A172 (cell line): ENCODE measurements around the gene DPP7. TPM values are rescaled to one million over a fixed set of nuclear protein-coding genes. Genes with fewer than 3 reads are reported as not detected.
"Not testable (repeated sequence)": the region's sequence is repeated elsewhere in the genome, so short reads cannot be mapped to it uniquely, and the experiment has no call there.

ENCODE experiments used
- DNase-seq: peaks from one replicate; pipeline ENCODE4 v3.0.0-alpha.2; 2015; ENCODE audit warnings: low spot score
- total RNA-seq: library from RNA; depleted of rRNA; stranded (reverse); fragments of >200 nt; shearing (Covaris generic); gene quantifications from 2 replicates; pipeline ENCODE4 v1.2.3, GENCODE V29; 2014

The DPP7 gene
- total RNA-seq, 1 experiment from 2014 or later = 251 TPM

DNA sequence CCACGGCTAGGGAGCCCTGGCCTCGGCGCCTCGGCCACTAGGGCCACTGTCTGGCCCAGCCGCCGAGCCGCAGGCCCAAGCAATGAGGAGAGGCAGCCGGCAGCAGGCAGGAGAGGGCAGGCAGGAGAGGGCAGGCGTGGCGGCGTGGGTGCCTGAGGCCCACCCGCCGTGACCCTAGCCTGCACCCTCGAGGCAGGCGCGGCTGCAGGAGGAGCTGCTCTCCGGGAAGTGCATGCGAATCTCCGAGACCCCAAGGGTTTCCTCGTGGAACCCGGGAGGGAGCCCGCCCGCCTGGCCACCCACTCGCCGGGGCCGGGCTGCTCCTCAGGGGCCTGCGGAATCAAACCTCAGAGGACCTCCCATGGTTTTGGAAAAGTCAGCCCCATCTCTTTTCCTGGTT, 33.7 kb upstream of the DPP7 start:
- DNase-seq = no peak

DNA sequence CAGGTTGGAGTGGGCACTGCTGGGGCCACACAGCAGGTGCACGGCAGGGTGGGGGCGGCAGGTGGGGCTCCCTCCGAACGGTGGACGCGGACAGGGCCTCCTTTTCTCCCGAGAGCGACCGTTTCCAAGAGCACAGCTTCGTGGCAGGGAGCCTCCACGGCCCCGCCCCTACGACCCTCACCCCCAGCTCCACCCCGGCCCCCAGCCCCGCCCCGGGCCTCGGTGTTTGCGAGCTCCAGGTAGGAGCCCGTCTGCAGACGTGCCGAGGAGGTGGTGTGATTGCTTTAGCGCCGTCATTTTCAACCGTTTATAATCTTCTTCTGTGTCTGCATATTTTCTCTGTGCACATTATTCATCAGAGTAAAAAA, 33.2 kb upstream of the DPP7 start:
- DNase-seq = no peak

DNA sequence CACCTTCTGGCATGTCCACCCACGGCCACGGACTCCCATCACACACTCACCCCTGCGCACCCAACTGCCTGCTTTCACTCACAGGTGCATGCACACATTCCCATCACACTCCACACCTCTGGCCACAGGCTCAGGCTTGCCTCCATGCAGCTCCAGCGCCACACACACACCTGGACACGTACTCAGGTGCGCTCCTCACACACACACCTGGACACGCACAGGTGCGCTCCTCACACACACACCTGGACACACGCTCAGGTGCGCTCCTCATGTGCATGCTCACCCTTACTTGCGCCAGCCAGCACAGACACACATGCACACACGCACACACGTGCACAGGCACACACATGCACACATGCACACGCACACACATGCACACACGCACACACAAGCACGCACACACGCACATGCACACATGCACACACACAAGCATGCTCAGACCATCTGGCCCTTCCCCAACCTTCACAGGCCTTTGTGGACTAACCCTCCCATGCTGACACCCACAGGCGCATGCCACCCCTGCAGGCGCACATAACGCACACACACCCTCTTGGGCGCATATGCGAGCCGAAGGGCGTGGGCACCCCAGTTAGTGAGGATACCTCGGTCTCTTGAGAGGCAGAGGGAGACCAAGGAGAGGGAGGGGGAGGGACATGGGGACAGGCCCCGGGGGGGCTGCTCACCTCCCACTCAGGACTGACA, 32.7 kb upstream of the DPP7 start:
- DNase-seq = no peak

DNA sequence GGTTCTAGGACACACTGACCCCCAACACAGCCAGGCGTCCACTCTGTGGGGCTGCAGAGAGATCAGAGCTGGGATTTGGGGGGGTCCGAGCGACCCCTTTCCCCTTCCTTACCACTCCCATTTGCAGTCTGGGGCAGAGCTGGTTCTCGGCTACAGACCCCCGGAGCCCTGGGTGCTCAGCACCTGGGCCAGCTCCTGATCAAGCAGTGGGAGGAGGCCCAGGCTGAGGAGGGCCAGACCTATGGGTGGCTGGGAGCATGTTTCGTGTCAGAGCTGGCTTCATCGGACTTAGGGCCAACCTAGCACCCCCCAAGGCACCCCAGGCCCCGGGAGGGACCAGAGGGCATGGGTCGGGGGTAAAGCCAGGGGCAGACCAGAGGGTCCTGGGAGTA, 32.0 kb upstream of the DPP7 start:
- DNase-seq = no peak

DNA sequence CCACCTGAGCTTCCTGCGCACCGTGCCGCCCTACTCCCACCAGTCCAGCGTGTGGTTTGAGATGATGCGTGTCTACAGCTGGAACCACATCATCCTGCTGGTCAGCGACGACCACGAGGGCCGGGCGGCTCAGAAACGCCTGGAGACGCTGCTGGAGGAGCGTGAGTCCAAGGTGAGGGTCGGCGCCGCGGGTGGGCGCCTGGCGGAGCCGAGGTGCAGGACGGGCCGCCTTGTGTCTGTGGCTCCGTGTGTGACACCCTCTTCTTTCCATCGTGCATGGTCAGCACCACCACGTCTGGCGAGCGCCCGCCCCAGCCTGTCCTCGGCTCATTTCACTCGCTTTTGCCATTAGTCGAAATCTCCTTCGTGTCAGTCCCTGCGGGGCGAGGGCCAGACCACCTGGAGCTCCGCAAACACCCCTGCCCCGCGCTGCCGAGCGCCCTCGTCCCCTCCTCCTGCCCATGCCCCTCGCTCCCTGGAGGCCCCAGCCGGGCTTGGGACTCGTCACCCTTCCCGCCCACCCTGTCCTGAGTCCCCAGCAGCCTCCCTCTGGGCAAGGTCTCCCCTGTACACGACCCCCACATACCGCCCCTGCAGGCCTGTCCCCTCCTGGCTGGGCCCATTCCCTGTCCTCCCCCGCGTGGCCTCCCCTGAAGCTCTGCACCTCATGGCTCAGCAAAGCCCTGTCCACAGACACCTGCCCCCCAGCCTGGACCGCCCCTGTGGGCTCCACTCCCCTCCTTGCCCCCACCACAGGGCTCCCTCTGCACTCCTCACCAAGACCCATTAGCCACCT, 31.4 kb upstream of the DPP7 start:
- no peak for DNase-seq

DNA sequence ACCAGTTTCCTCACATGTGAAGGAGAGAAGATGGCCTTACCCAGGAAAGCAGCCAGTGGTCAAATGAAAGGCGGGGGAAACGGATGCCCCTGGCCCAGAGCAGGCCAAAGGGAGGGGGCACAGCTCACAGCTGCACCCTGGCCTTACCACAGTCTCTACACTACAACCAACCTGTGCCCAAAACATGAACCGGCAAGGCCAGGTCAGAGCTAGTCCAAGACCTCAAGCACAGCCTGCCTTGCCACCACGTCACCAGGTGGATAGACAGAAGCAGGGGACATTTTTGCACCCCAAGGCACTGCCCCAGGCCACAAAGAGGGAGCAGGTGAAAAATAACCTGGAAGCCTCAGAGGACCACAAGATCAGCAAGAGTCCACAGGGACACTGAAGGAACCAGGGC, 28.9 kb upstream of the DPP7 start:
- DNase-seq = no peak

DNA sequence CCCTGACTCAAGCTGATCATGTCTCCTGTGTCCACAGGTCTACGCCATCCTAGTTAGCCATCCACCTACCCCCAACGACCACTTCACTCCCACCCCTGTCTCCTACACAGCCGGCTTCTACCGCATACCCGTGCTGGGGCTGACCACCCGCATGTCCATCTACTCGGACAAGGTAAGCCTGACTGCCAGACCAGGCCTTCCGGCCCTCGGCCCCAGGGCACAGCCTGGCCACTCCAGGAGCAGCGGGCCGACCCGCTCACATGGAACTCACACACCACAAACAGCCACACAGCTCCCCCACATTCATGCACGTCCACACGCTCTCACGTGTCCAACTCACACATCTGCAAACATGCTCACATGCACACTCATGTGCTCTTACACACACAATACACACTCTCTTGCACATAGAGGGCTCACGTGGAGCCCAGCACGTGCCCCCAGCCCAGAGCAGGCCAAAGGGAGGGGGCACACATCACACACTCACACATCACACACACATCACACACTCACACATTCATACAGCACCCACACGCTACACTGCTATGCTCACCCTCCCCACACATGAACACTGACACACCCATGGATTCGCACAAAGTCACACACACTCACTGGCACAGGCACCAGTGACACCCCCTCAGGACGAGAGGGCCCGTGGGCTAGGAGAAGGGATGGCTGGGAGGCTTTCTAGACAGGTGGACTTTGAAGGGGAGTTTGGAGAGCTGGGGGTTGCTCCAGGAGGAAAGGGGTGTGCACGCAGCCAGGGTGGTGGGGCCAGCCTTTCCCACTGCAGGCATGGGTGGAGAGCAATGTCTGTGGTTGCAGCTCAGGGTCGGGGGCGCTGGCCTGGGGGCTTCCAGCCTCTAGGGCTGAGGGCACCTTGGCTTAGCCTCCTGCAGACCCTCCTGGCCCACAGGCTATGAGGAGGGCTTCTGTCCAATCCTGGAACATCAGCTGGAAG, 27.7 kb upstream of the DPP7 start:
- DNase-seq = no peak

DNA sequence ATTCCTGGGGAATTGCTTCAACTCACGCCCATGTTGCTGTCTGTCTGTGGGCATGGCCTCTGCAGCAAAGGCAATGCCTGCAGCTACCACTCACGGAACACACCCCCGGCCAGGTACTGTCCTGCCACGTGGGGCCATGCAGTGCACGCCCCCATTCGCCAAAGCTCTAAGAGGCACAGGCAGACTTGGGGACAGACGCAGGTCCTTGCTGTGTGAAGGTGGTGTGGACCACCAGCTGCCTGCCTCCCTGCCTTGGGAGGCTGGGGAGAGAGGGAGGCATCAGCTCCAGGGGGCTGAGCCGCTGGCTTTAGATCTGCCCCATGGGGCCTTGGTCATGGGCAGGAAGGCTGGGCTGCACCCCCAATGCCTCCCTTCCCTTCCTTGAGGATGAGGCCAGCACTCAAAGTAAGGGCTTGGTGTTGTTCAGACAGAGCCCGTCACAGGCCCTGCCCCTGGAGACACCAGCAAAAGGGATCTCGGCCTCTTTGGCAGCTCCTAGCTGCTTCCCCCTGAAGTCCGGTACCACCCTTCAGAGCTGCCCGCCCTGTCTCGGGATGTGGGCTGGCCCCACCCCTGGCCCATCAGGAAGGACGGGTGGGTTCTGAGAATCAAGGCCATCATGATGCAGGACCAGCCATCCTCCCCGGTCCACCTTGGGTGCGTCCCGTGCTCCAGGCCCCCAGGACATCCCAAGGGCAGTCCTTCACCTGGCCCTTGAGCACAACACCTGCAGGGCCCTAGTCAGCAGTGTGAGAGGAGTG, 26.7 kb upstream of the DPP7 start:
- DNase-seq = no peak

DNA sequence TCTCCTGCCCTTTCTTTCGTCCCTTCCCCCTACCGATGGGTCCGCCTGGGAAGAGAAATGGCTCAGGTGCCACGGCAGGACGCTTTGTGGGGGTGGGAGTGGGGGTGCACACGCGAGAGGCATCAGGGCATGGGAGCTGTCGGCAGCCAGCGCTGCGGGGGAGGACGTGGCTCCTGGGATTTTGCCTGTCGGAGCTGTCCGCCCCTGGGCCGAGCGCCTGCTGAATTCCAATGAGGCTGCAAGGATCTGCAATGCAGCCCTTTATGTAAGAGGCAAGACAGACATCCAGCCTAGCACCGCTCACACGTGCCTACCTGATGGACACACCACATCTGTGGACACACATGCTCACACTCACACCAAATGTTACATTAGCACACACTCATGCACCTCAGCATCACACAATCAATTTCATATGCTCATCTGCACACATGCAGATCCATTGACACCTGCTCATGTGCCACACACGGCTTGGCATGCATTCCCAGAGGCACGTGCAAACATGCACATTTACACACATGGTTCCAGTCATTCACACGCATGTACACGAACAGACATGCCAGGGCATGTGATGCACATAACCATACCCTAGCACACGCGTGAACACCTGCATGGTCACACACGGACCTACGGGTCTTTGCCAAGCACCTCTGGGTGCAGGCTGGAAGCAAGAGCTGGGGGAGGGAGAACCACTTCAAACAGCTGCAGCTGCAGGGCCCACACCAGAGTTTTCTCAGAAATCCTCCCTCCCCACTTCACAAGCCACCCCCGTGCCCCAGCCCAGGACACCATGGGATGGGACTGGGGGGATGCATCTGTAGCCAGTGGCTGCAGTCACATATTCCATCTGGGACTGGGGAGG, 25.8 kb upstream of the DPP7 start:
- no peak for DNase-seq

DNA sequence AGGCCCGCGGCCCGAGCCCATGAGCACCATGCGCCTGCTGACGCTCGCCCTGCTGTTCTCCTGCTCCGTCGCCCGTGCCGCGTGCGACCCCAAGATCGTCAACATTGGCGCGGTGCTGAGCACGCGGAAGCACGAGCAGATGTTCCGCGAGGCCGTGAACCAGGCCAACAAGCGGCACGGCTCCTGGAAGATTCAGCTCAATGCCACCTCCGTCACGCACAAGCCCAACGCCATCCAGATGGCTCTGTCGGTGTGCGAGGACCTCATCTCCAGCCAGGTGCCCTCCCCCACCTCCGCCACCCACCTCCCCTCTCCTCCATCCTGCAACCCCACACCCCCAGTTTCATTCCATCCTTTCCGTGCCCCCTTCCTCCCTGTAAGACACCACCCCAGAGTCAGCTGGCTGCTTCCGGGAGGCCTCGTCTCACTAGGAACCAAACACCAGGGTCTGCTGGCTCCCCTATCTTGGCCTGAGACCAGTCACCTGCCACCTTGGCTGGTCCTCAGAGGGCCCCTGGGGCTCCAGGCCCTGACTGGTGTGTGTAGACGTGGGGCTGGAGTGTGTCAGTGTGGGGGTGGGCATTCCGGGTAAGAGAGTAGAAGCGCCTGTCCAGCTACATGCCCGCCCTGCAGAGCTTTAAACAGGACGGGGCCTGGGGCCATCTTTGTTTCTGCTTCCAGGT, 25.1 kb upstream of the DPP7 start:
- DNase-seq = no peak

DNA sequence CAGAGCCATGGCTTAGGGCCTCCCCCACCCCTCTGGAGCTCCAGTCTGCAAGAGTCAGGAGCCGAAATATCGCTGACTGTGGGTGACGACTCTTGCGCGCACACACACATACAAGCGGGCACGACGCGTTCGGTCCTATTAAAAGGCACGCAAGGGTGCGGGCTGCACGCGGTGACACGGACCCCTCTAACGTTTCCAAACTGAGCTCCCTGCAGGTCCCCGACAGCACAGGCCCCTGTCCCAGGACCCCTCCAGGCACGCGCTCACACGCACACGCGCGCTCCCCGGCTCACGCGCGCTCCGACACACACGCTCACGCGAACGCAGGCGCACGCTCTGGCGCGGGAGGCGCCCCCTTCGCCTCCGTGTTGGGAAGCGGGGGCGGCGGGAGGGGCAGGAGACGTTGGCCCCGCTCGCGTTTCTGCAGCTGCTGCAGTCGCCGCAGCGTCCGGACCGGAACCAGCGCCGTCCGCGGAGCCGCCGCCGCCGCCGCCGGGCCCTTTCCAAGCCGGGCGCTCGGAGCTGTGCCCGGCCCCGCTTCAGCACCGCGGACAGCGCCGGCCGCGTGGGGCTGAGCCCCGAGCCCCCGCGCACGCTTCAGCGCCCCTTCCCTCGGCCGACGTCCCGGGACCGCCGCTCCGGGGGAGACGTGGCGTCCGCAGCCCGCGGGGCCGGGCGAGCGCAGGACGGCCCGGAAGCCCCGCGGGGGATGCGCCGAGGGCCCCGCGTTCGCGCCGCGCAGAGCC, 24.4 kb upstream of the DPP7 start, which contains the start of gene GRIN1:
GRIN1 (plus strand) TSS at position 433 of the 746 bp plus-strand sequence. CDS start 333 bp downstream, outside the sequence.
- no peak for DNase-seq

DNA sequence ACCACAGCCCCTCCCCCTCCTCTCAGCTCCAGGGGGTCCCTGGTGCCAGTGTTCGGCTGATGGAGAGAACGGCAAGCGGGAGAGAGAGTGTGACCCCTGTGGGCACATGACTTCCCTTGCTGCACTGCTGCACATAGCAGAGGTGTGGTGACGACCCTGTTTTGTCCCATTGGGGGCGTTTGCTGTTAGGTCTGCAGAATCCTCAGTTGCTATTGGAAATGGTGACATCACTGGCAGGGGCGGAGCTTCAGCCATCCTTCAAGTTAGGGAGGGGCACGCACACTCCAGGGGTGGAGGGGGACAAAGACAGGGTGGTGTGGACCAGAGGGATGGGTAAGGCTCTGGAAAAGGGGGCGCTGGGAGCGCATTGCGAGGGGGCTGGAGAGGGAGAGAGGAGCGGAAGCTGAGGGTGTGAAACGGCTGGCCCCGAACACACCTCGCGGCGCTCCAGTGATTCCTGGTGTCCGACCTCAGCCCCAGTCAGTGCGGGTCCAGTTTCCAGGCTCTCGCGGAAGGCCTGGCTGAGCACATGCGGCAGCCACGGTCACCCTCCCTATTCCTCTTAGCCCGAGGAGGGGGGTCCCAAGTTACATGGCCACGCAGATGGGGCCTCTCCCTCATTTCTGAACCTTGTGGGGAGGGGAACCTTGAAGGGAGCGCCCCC, 23.7 kb upstream of the DPP7 start:
- no peak for DNase-seq

DNA sequence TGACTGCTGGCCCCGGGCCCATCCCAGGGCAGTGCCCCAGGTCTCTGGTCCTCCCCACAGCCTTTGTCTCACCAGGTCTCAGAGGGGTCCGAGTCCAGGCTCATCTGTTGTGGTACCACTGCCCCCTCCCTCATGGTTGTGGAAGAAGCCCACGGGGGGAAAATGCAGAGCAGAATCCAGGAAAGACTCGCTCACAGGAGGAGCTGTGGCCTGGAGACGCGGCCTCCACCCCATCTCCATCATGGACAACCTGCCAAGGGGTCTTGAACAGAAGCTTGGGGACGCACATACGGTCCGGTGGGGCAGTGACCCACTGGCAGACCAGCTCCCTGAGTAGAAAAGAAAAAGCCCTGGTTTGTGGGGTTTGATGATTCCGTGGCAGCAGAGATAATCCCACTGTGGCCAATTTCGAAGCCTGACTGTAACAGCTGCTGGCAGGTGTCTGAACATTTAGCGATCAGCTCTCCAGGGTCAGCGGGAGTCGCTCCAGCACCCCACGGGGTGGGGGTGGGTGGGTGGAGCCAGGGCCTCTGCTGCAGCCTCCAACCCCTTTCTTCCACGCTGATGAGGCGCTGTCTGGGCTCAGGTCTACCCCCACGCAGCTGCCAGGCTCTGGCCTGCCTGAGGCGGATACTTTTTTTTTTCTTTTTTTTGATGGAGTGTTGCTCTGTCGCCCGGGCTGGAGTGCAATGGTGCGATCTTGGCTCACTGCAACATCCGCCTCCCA, 22.5 kb upstream of the DPP7 start:
- DNase-seq = no peak

DNA sequence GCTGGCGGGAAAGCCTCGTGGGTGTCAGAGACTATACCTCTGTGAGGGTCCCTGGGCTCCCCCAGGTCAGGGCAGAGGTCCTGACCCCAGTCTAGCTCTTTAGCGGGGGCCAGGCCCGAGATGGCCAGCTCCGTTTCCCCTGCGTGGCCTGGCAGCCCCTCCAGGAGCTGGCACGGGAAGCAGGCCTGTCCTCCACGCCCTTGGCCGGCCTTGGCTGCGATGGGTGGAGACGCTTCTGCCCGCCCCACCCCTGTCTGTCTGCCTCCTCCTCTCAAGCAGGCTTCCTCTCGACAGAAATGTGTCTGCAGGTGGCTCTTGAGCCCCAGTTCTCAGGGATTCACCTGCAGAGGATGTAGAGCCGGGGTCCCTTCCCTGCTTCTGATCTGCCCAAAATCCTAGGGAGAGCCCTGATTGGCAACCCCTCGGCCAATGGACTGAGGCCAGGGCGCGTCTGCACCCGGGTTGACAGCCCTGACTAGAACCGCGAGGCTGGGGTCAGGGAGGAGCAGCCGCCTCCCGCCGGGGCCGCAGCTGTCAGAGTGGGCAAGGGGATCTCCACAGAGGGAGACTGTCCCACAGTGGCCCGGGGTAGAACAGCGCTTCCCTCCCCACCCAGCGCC, 21.8 kb upstream of the DPP7 start:
- no peak for DNase-seq

DNA sequence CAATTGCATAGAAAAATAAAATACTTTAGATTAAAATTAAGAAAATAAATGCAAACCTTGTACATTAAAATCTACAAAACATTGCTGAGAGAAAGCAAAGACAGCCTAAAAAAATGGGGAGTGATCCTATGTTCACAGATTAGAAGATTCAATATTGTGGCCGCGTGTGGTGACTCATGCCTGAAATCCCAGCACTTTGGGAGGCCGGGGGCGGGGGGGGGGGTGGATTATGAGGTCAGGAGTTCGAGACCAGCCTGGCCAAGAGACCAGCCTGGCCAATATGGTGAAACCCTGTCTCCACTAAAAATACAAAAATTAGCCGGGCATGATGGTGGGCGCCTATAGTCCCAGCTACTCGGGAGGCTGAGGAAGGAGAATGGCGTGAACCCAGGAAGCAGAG, 20.6 kb upstream of the DPP7 start:
- not testable (repeated sequence) for DNase-seq

DNA sequence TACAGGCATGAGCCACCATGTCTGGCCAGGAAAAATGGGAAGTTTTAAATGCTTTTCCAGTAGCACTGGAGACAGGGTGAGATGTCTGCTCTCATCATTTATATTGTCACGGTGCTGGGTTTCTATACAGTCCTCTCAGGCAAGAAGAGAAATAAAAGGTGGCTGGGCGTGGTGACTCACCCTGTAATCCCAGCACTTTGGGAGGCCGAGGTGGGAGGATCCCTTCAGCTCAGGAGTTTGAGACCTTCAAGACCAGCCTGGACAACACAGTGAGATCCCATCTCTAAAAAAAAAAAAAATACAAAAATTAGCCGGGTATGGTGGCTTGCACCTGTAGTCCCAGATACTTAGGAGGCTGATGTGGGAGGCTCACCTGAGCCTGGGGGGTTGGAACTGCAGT, 19.7 kb upstream of the DPP7 start:
- no peak for DNase-seq

DNA sequence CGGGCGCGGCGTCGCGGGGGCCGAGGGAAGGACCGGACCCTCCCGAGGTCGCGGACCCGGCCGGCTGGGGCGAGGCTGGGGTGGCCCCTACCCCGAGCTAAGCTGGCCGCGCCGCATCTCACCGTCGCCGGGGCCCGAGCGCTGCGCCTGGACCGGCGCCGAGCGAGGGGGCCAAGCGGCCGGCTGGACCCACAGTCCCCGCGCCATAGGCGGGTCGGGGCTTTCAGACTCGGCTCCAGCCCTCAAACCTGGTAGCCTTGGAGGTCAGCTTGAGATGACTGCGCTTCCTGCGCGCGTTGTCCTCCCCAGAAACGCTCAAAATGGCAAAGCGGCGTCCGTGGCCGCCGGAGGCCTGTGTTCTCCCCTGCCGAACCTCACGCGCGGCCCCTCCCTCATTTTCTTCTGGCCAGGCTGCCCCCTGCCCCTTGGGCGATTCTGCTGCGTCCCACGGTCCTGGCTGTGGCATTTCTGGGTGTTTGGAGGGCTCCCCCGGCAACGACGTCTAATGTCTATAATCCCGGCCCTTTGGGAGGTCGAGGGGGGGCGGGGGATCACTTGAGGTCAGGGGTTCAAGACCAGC, 15.7 kb upstream of the DPP7 start:
- DNase-seq = peak; percentile 41
